Smooth muscle cell (in vitro differentiated cells): ENCODE data around the gene KLHL28. TPM values are rescaled to one million over a fixed set of nuclear protein-coding genes. Genes with fewer than 3 reads are reported as not detected.

Source experiments
- DNase-seq: peaks from one replicate; lab custom pipeline; 2025; ENCODE audit not compliant: unreplicated experiment; lab: John Stamatoyannopoulos, UW
- H2AFZ ChIP-seq: fragments of 200-600 bp; sonication (generic); 2 replicates; pipeline ENCODE4 v1.6.0; 2016; ENCODE audit warnings: antibody characterized with exemption, low read depth, mild to moderate bottlenecking
- H3F3A ChIP-seq: fragments of 200-600 bp; sonication (generic); 2 replicates; pipeline ENCODE4 v1.6.0; 2017; ENCODE audit warnings: antibody characterized with exemption, low read depth
- H3K27ac ChIP-seq: fragments of 200-600 bp; sonication (generic); 2 replicates; pipeline ENCODE4 v1.5.1; 2016; ENCODE audit warnings: low read depth, mild to moderate bottlenecking
- H3K27me3 ChIP-seq: fragments of 200-600 bp; sonication (generic); 2 replicates; pipeline ENCODE4 v1.6.1; 2016; ENCODE audit warnings: low read depth, mild to moderate bottlenecking
- H3K36me3 ChIP-seq: fragments of 200-600 bp; sonication (generic); 2 replicates; pipeline ENCODE4 v1.5.1; 2016; ENCODE audit warnings: low read depth
- H3K4me1 ChIP-seq: fragments of 200-600 bp; sonication (generic); 2 replicates; pipeline ENCODE4 v1.5.1; 2016; ENCODE audit warnings: low read depth
- H3K4me2 ChIP-seq: fragments of 200-600 bp; sonication (generic); 2 replicates; pipeline ENCODE4 v1.6.0; 2016; ENCODE audit warnings: mild to moderate bottlenecking
- H3K4me3 ChIP-seq: fragments of 200-600 bp; sonication (generic); 2 replicates; pipeline ENCODE4 v1.5.1; 2016; ENCODE audit warnings: mild to moderate bottlenecking
- H3K79me2 ChIP-seq: fragments of 200-600 bp; sonication (generic); 2 replicates; pipeline ENCODE4 v1.6.0; 2016; ENCODE audit warnings: low read depth, mild to moderate bottlenecking
- H3K9ac ChIP-seq: fragments of 200-600 bp; sonication (generic); 2 replicates; pipeline ENCODE4 v1.6.0; 2016; ENCODE audit warnings: low read depth
- H3K9me3 ChIP-seq: fragments of 200-600 bp; sonication (generic); replicated peaks from 2 replicates; pipeline ENCODE4 v1.5.1; 2016; ENCODE audit warnings: low read depth
- H4K20me1 ChIP-seq: fragments of 200-600 bp; sonication (generic); 2 replicates; pipeline ENCODE4 v1.6.0; 2016; ENCODE audit warnings: low read depth
- CTCF ChIP-seq: fragments of 200-600 bp; sonication (generic); IDR thresholded peaks from 2 replicates; pipeline ENCODE4 v1.5.1; 2017; ENCODE audit warnings: borderline replicate concordance, mild to moderate bottlenecking, antibody characterized with exemption; ENCODE audit not compliant: insufficient read depth, poor library complexity, severe bottlenecking
- WGBS: methylation state at CpG from one replicate; pipeline ENCODE4 v1.1.7; 2016; ENCODE audit warnings: low lambda C conversion rate; 5-methylcytosine and 5-hydroxymethylcytosine counted together
- polyA plus RNA-seq: library from polyadenylated mRNA; unstranded; fragments of >200 nt; fragmentation: Nextera tagmentation; extraction: Ambion mirVana; gene quantifications from 2 replicates; pipeline ENCODE4 v1.2.1, GENCODE V29; 2016
- total RNA-seq: library from RNA; depleted of rRNA; stranded (reverse); fragments of >200 nt; gene quantifications from 2 replicates; pipeline ENCODE4 v1.2.3, GENCODE V29; 2014

Gene KLHL28
- total and polyA plus RNA-seq, 2 experiments from 2014 or later, result 10.5 to 21.3 TPM

GRCh38 chr14:44912041-44912869 is 49.5 kb downstream of the KLHL28 start:
- Histone ChIP-seq H3K4me1 (no peaks in the 10 kb centered on the region), H3F3A (no peaks in the 10 kb centered on the region), H3K9ac (no peak overlapping the region), H3K36me3 (no peaks in the 10 kb centered on the region), H3K27me3 (no peaks in the 10 kb centered on the region), H3K79me2 (no peaks in the 10 kb centered on the region), H2AFZ (no peak overlapping the region), H3K27ac (no peak overlapping the region), H3K9me3 (no peaks in the 10 kb centered on the region), H3K4me2 (no peak overlapping the region), H4K20me1 (no peaks in the 10 kb centered on the region), H3K4me3 (no peak overlapping the region)
- 97% methylated on average over 58 of the region's 69 CpGs for WGBS
- DNase-seq, result no peak
- TF ChIP-seq CTCF, result no peak

GRCh38 chr14:44910821-44911220 is 50.9 kb downstream of the KLHL28 start:
- Histone ChIP-seq H3K79me2 (no peaks in the 10 kb centered on the region), H3K4me1 (no peaks in the 10 kb centered on the region), H3K4me3 (no peak overlapping the region), H3K36me3 (no peaks in the 10 kb centered on the region), H3F3A (no peaks in the 10 kb centered on the region), H3K9me3 (no peaks in the 10 kb centered on the region), H3K4me2 (no peak overlapping the region), H3K9ac (no peak overlapping the region), H3K27me3 (no peaks in the 10 kb centered on the region), H2AFZ (no peak overlapping the region), H3K27ac (no peak overlapping the region), H4K20me1 (no peaks in the 10 kb centered on the region)
- no peak for TF ChIP-seq CTCF
- DNase-seq, result no peak
- 64% methylated on average over 2 of the region's 2 CpGs for WGBS

- Histone ChIP-seq H3K4me2 (no peak overlapping the region), H3F3A (peaks cover under 1% of the 10 kb centered on the region), H3K4me1 (peaks cover 9% of the 10 kb centered on the region), H3K9ac (no peak overlapping the region), H2AFZ (no peak overlapping the region), H3K27me3 (no peaks in the 10 kb centered on the region), H3K27ac (no peak overlapping the region), H3K36me3 (no peaks in the 10 kb centered on the region), H4K20me1 (no peaks in the 10 kb centered on the region), H3K9me3 (no peaks in the 10 kb centered on the region), H3K4me3 (no peak overlapping the region), H3K79me2 (no peaks in the 10 kb centered on the region)
- DNase-seq, result no peak
- no peak for TF ChIP-seq CTCF
- 64% methylated on average over 2 of the region's 2 CpGs for WGBS
Measured at GRCh38 chr14:44901696-44902095, 60.1 kb downstream of the KLHL28 start.

GRCh38 chr14:44898551-44898950 is 63.2 kb downstream of the KLHL28 start:
- no peak overlapping the region for H3K9ac ChIP-seq
- no peaks in the 10 kb centered on the region for H3K27me3 ChIP-seq
- no peak overlapping the region for H3K27ac ChIP-seq
- no peak for DNase-seq
- H2AFZ ChIP-seq, result no peak overlapping the region
- H3K79me2 ChIP-seq, result no peaks in the 10 kb centered on the region
- peak overlapping the region; percentile 99 for H3K4me2 ChIP-seq
- peak overlapping the region; percentile 83 for H3K4me3 ChIP-seq
- 60% methylated on average over 6 of the region's 6 CpGs for WGBS
- H3K4me1 ChIP-seq, result peaks cover 13% of the 10 kb centered on the region
- peaks cover 9% of the 10 kb centered on the region for H3F3A ChIP-seq
- no peak for TF ChIP-seq CTCF
- no peaks in the 10 kb centered on the region for H4K20me1 ChIP-seq
- H3K9me3 ChIP-seq, result no peaks in the 10 kb centered on the region
- no peaks in the 10 kb centered on the region for H3K36me3 ChIP-seq
